ENCODE measurements around the gene COX7A2L. TPM values are rescaled to one million over a fixed set of nuclear protein-coding genes. Genes with fewer than 3 reads are reported as not detected.

Gene COX7A2L
- polyA plus RNA-seq, 1 donor (not counting 4 experiments of a cell fraction or from before 2014, with no cell fraction given) = 172 TPM

GRCh38 chr2:42386682-42387081 is 25.7 kb upstream of the COX7A2L start:
- Histone ChIP-seq H3K27ac (ENCODE audit: control insufficient read depth, insufficient read depth, low read length) (no peak overlapping the region), H4K20me1 (ENCODE audit: control insufficient read depth, extremely low read depth, insufficient read depth, low read length) (no peaks in the 10 kb centered on the region), H3K79me2 (ENCODE audit: control insufficient read depth, insufficient read depth, low read length) (no peaks in the 10 kb centered on the region), H2AFZ (ENCODE audit: control insufficient read depth, low read length) (no peak overlapping the region), H3K9me3 (ENCODE audit: control insufficient read depth, low read depth, low read length) (no peaks in the 10 kb centered on the region), H3K36me3 (ENCODE audit: control insufficient read depth in 2 of 2, extremely low read depth in 1 of 2, insufficient read depth in 2 of 2, low read length in 2 of 2) (no peaks in the 10 kb centered on the region), H3K4me2 (ENCODE audit: control insufficient read depth, extremely low read depth, insufficient read depth, low read depth, low read length) (no peak overlapping the region), H3K27me3 (ENCODE audit: control insufficient read depth, extremely low read depth, insufficient read depth, low read length) (no peaks in the 10 kb centered on the region), H3K9me1 (ENCODE audit: control insufficient read depth, extremely low read depth, insufficient read depth, low read length) (no peaks in the 10 kb centered on the region), H3K4me3 (ENCODE audit: control insufficient read depth in 2 of 3, extremely low read depth in 1 of 3, insufficient read depth in 2 of 3, low read depth in 1 of 3, low read length in 3 of 3) (no peak overlapping the region), H3K4me1 (ENCODE audit: control insufficient read depth, extremely low read depth, insufficient read depth, low read length) (no peaks in the 10 kb centered on the region), H3K9ac (ENCODE audit: control insufficient read depth, extremely low read depth, insufficient read depth, low read length) (no peak overlapping the region)
- dilution Hi-C loops (cut with MboI; ENCODE audit: extremely low pct_ligation_motif_present, low sequenced_read_pairs) = no loop called here
- TF ChIP-seq, protein P1, sequence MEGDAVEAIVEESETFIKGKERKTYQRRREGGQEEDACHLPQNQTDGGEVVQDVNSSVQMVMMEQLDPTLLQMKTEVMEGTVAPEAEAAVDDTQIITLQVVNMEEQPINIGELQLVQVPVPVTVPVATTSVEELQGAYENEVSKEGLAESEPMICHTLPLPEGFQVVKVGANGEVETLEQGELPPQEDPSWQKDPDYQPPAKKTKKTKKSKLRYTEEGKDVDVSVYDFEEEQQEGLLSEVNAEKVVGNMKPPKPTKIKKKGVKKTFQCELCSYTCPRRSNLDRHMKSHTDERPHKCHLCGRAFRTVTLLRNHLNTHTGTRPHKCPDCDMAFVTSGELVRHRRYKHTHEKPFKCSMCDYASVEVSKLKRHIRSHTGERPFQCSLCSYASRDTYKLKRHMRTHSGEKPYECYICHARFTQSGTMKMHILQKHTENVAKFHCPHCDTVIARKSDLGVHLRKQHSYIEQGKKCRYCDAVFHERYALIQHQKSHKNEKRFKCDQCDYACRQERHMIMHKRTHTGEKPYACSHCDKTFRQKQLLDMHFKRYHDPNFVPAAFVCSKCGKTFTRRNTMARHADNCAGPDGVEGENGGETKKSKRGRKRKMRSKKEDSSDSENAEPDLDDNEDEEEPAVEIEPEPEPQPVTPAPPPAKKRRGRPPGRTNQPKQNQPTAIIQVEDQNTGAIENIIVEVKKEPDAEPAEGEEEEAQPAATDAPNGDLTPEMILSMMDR (optimal IDR thresholded peaks at IDR 0.05 in 1 of 3, IDR thresholded peaks at IDR 0.05 in 1 of 3, conservative IDR thresholded peaks at IDR 0.05 in 1 of 3; ENCODE audit: extremely low read depth in 1 of 3, insufficient read depth in 2 of 3, low read length in 3 of 3) = peak; percentile 44 to 67 (median 59)
- TF ChIP-seq EZH2 (IDR thresholded peaks at IDR 0.05; ENCODE audit: low read length) = no peak
- FAIRE-seq = peak; percentile 52
- no peak for DNase-seq (ENCODE audit: low read depth, low spot score)

DNA sequence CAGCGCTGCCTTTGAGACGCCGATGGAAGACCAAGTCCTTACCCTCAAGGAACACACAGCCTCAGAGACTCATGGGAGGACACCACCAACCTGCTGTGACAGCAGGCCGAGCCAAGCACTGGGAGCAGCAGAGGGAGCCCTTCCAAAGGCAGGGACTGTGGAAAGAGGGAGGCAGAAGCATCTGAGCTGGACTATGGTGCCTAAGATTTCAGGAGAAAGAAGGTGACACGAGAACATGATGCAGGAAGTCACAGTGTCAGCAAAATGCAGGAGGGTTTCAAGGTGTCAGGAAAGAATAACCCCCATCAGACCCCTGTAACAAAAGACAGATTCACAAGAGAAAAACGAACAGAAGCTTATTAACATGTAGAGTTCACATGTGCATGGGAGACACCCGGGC is 24.2 kb upstream of the COX7A2L start:
- no peaks in the 10 kb centered on the region for H3K27me3 ChIP-seq (ENCODE audit: control insufficient read depth, extremely low read depth, insufficient read depth, low read length)
- TF ChIP-seq, protein P1 (optimal IDR thresholded peaks at IDR 0.05 in 1 of 3, IDR thresholded peaks at IDR 0.05 in 1 of 3, conservative IDR thresholded peaks at IDR 0.05 in 1 of 3; ENCODE audit: extremely low read depth in 1 of 3, insufficient read depth in 2 of 3, low read length in 3 of 3) = peak in 2 of 3 experiments; percentile 38 to 58
- TF ChIP-seq EZH2 (IDR thresholded peaks at IDR 0.05; ENCODE audit: low read length) = no peak
- H3K4me1 ChIP-seq (ENCODE audit: control insufficient read depth, extremely low read depth, insufficient read depth, low read length) = no peaks in the 10 kb centered on the region
- dilution Hi-C loops (cut with MboI; ENCODE audit: extremely low pct_ligation_motif_present, low sequenced_read_pairs) = no loop called here
- DNase-seq (ENCODE audit: low read depth, low spot score) = no peak
- no peaks in the 10 kb centered on the region for H3K79me2 ChIP-seq (ENCODE audit: control insufficient read depth, insufficient read depth, low read length)
- H2AFZ ChIP-seq (ENCODE audit: control insufficient read depth, low read length) = no peak overlapping the region
- no peak for FAIRE-seq
- no peaks in the 10 kb centered on the region for H3K9me1 ChIP-seq (ENCODE audit: control insufficient read depth, extremely low read depth, insufficient read depth, low read length)
- no peak overlapping the region for H3K4me2 ChIP-seq (ENCODE audit: control insufficient read depth, extremely low read depth, insufficient read depth, low read depth, low read length)
- H3K27ac ChIP-seq (ENCODE audit: control insufficient read depth, insufficient read depth, low read length) = no peak overlapping the region
- no peak overlapping the region for H3K9ac ChIP-seq (ENCODE audit: control insufficient read depth, extremely low read depth, insufficient read depth, low read length)
- no peaks in the 10 kb centered on the region for H3K9me3 ChIP-seq (ENCODE audit: control insufficient read depth, low read depth, low read length)
- H3K36me3 ChIP-seq (ENCODE audit: control insufficient read depth in 2 of 2, extremely low read depth in 1 of 2, insufficient read depth in 2 of 2, low read length in 2 of 2) = no peaks in the 10 kb centered on the region
- no peak overlapping the region for H3K4me3 ChIP-seq (ENCODE audit: control insufficient read depth in 2 of 3, extremely low read depth in 1 of 3, insufficient read depth in 2 of 3, low read depth in 1 of 3, low read length in 3 of 3)
- no peaks in the 10 kb centered on the region for H4K20me1 ChIP-seq (ENCODE audit: control insufficient read depth, extremely low read depth, insufficient read depth, low read length)

Data from keratinocyte (primary cell).